ENCODE data around the gene CCNE1.

The CCNE1 gene

GRCh38 chr19:29866011-29866410 lies 54.2 kb downstream of the CCNE1 start:
- no peaks in the 10 kb centered on the region for H3K36me3 ChIP-seq (ENCODE audit: control insufficient read depth in 2 of 2, insufficient read depth in 1 of 2, low read length in 2 of 2)
- H3K9me3 ChIP-seq (ENCODE audit: control insufficient read depth, insufficient read depth, low read depth, low read length), result peaks cover 9% of the 10 kb centered on the region
- no peak overlapping the region for H3K27ac ChIP-seq (ENCODE audit: extremely low read depth, low read depth, low read length)
- ChIA-PET POLR2A (no interaction called here), CTCF (interaction anchor here (0.6 to 1.7 kb wide), 9 partner anchors 10 to 125 kb away, joined by 3 to 9 read pairs (median 3); no protein-coding TSS in a partner anchor)
- TF ChIP-seq, protein P1, sequence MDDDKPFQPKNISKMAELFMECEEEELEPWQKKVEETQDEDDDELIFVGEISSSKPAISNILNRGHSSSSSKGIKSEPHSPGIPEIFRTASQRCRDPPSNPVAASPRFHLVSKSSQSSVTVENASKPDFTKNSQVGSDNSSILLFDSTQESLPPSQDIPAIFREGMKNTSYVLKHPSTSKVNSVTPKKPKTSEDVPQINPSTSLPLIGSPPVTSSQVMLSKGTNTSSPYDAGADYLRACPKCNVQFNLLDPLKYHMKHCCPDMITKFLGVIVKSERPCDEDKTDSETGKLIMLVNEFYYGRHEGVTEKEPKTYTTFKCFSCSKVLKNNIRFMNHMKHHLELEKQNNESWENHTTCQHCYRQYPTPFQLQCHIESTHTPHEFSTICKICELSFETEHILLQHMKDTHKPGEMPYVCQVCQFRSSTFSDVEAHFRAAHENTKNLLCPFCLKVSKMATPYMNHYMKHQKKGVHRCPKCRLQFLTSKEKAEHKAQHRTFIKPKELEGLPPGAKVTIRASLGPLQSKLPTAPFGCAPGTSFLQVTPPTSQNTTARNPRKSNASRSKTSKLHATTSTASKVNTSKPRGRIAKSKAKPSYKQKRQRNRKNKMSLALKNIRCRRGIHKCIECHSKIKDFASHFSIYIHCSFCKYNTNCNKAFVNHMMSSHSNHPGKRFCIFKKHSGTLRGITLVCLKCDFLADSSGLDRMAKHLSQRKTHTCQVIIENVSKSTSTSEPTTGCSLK (tag by site-specific recombination; IDR thresholded peaks at IDR 0.05), result no peak
- H3K4me1 ChIP-seq (ENCODE audit: control insufficient read depth, insufficient read depth, low read length), result no peaks in the 10 kb centered on the region
- no peak overlapping the region for H3K4me3 ChIP-seq (ENCODE audit: low read depth, low read length)

- TF ChIP-seq ZSCAN4 (tag by site-specific recombination; IDR thresholded peaks at IDR 0.05) (no peak), ZNF558 (tag by site-specific recombination; IDR thresholded peaks at IDR 0.05) (no peak), CTCF (tag by site-specific recombination; IDR thresholded peaks at IDR 0.05) (no peak), ZNF311 (tag by site-specific recombination; IDR thresholded peaks at IDR 0.05; ENCODE audit: borderline replicate concordance) (no peak), ZBTB7A (tag by site-specific recombination; IDR thresholded peaks at IDR 0.05; ENCODE audit: low read depth) (no peak), ZBTB20 (tag by site-specific recombination; IDR thresholded peaks at IDR 0.05) (no peak), SETDB1 (IDR thresholded peaks at IDR 0.05; ENCODE audit: insufficient read length, low read length) (peak; percentile 40), ZSCAN30 (tag by site-specific recombination; IDR thresholded peaks at IDR 0.05) (no peak), ZNF211 (tag by site-specific recombination; IDR thresholded peaks at IDR 0.05; ENCODE audit: low read depth) (no peak), ZNF324 (tag by site-specific recombination; IDR thresholded peaks at IDR 0.05) (no peak), TRIM28 (IDR thresholded peaks at IDR 0.05; ENCODE audit: borderline replicate concordance, low read length) (peak; percentile 57; the same call in 1 of the 2 replicates), HOXD13 (CRISPR knock-in tag; IDR thresholded peaks at IDR 0.05; ENCODE audit: borderline replicate concordance) (no peak), ZNF785 (tag by site-specific recombination; IDR thresholded peaks at IDR 0.05) (no peak), ZNF350 (tag by site-specific recombination; IDR thresholded peaks at IDR 0.05) (no peak), ZNF530 (tag by site-specific recombination; IDR thresholded peaks at IDR 0.05; ENCODE audit: low read depth) (no peak), ZNF707 (tag by site-specific recombination; IDR thresholded peaks at IDR 0.05) (no peak), REPIN1 (tag by site-specific recombination; IDR thresholded peaks at IDR 0.05; ENCODE audit: low read depth) (no peak)
- ChIA-PET CTCF (interaction anchor here (0.7 to 14.5 kb wide), 10 partner anchors 11 to 333 kb away, joined by 3 to 177 read pairs (median 4); no protein-coding TSS in a partner anchor), POLR2A (interaction anchor here (0.7 to 1.0 kb wide), 3 partner anchors 23 to 1509 kb away, joined by 5 to 8 read pairs (median 6); no protein-coding TSS in a partner anchor)
- H3K4me3 ChIP-seq (ENCODE audit: low read depth, low read length), result no peak overlapping the region
- peaks cover 9% of the 10 kb centered on the region for H3K9me3 ChIP-seq (ENCODE audit: control insufficient read depth, insufficient read depth, low read depth, low read length)
- no peaks in the 10 kb centered on the region; a peak in 1 of 3 replicates for H3K36me3 ChIP-seq (ENCODE audit: control insufficient read depth in 2 of 2, insufficient read depth in 1 of 2, low read length in 2 of 2)
- peaks cover 2% of the 10 kb centered on the region; the same call in 1 of the 2 replicates for H3K4me1 ChIP-seq (ENCODE audit: control insufficient read depth, insufficient read depth, low read length)
- H3K27ac ChIP-seq (ENCODE audit: extremely low read depth, low read depth, low read length), result no peak overlapping the region
Observed at GRCh38 chr19:29867984-29868383, 56.2 kb downstream of the CCNE1 start.

Data from HEK293 (cell line).